ENCODE results near the gene LITAF. TPM values are rescaled to one million over a fixed set of nuclear protein-coding genes. Genes with fewer than 3 reads are reported as not detected.

Gene LITAF
- polyA plus RNA-seq, 1 of the 3 experiments (the other 2 are of a cell fraction), result 45.7 TPM

DNA sequence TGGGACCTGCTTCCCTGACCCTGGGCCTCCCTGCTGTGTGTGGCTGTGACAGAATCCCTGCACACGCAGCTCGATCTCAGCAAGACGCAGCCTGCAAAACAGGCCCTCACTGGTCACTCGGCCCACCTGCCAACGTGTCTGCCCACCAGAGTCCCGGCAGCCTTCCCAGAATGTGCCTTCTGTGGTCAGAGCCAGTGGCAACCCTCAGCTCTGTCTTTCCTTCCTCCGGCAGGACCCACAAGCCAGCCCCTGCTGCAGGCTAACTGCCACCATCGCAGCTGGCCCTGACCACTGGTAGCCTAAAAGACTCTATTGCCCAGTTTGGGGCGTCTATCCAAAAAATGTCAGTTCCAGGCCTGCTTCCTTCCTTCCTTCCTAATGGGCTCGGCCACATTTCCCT lies 83.2 kb downstream of the LITAF start (continued):
- no peak for TF ChIP-seq USF1 (IDR thresholded peaks at IDR 0.05; ENCODE audit: borderline replicate concordance, low read depth)
- TF ChIP-seq SMC3 (IDR thresholded peaks at IDR 0.05; ENCODE audit: low read depth, low read length), result no peak
- no peak for TF ChIP-seq RCOR1 (IDR thresholded peaks at IDR 0.05; ENCODE audit: low read length)
- TF ChIP-seq TCF12 (IDR thresholded peaks at IDR 0.05), result no peak
- TF ChIP-seq, protein P1, sequence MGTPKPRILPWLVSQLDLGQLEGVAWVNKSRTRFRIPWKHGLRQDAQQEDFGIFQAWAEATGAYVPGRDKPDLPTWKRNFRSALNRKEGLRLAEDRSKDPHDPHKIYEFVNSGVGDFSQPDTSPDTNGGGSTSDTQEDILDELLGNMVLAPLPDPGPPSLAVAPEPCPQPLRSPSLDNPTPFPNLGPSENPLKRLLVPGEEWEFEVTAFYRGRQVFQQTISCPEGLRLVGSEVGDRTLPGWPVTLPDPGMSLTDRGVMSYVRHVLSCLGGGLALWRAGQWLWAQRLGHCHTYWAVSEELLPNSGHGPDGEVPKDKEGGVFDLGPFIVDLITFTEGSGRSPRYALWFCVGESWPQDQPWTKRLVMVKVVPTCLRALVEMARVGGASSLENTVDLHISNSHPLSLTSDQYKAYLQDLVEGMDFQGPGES (IDR thresholded peaks at IDR 0.05; ENCODE audit: low read depth, low read length), result no peak

- Histone ChIP-seq H3F3A (replicated peaks; ENCODE audit: insufficient read depth) (peaks cover 15% of the 10 kb centered on the region), H3K27ac (ENCODE audit: low read depth in 2 of 2, low read length in 1 of 2) (no peak overlapping the region), H3K9me2 (no peaks in the 10 kb centered on the region), H3K4me2 (no peak overlapping the region), H3K4me1 (ENCODE audit: control insufficient read depth in 1 of 2, insufficient read depth in 2 of 2, low read depth in 1 of 2, low read length in 1 of 2) (peaks cover 9 to 27% of the 10 kb centered on the region in 2 experiments), H3K9me3 (no peaks in the 10 kb centered on the region), H3K9ac (no peak overlapping the region), H3K36me3 (replicated peaks in 1 of 2; ENCODE audit: control insufficient read depth in 1 of 2, insufficient read depth in 2 of 2, low read length in 1 of 2) (no peaks in the 10 kb centered on the region), H3K27me3 (ENCODE audit: insufficient read depth) (no peaks in the 10 kb centered on the region), H2AFZ (ENCODE audit: low read depth) (no peak overlapping the region), H3K79me2 (ENCODE audit: insufficient read depth) (no peaks in the 10 kb centered on the region), H4K20me1 (ENCODE audit: insufficient read depth) (no peaks in the 10 kb centered on the region), H3K4me3 (ENCODE audit: low read depth in 2 of 2, low read length in 1 of 2) (no peak overlapping the region)
- TF ChIP-seq, protein P2, sequence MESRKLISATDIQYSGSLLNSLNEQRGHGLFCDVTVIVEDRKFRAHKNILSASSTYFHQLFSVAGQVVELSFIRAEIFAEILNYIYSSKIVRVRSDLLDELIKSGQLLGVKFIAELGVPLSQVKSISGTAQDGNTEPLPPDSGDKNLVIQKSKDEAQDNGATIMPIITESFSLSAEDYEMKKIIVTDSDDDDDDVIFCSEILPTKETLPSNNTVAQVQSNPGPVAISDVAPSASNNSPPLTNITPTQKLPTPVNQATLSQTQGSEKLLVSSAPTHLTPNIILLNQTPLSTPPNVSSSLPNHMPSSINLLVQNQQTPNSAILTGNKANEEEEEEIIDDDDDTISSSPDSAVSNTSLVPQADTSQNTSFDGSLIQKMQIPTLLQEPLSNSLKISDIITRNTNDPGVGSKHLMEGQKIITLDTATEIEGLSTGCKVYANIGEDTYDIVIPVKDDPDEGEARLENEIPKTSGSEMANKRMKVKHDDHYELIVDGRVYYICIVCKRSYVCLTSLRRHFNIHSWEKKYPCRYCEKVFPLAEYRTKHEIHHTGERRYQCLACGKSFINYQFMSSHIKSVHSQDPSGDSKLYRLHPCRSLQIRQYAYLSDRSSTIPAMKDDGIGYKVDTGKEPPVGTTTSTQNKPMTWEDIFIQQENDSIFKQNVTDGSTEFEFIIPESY (IDR thresholded peaks at IDR 0.05; ENCODE audit: borderline replicate concordance, low read depth), result no peak
- TF ChIP-seq REST (IDR thresholded peaks at IDR 0.05; ENCODE audit: low read depth, low read length), result no peak
- TF ChIP-seq, protein P3, sequence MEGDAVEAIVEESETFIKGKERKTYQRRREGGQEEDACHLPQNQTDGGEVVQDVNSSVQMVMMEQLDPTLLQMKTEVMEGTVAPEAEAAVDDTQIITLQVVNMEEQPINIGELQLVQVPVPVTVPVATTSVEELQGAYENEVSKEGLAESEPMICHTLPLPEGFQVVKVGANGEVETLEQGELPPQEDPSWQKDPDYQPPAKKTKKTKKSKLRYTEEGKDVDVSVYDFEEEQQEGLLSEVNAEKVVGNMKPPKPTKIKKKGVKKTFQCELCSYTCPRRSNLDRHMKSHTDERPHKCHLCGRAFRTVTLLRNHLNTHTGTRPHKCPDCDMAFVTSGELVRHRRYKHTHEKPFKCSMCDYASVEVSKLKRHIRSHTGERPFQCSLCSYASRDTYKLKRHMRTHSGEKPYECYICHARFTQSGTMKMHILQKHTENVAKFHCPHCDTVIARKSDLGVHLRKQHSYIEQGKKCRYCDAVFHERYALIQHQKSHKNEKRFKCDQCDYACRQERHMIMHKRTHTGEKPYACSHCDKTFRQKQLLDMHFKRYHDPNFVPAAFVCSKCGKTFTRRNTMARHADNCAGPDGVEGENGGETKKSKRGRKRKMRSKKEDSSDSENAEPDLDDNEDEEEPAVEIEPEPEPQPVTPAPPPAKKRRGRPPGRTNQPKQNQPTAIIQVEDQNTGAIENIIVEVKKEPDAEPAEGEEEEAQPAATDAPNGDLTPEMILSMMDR (IDR thresholded peaks at IDR 0.05), result no peak
- WGBS (ENCODE audit: low lambda C conversion rate), result 61% methylated on average over 2 of the region's 4 CpGs
- DNase-seq, result no peak
- ChIA-PET CTCF (interaction anchor here (1.3 to 1.4 kb wide), 2 partner anchors 9 to 106 kb away, joined by 3 to 4 read pairs; no protein-coding TSS in a partner anchor), POLR2A (no interaction called here)
Measured at GRCh38 chr16:11502239-11502638, 84.5 kb downstream of the LITAF start.

Measured in SK-N-SH (cell line).